Cardiac septum (tissue), 1 donor: ENCODE measurements around the gene SULT2A1. TPM values are rescaled to one million over a fixed set of nuclear protein-coding genes. Genes with fewer than 3 reads are reported as not detected.
"Not testable (repeated sequence)": the region's sequence is repeated elsewhere in the genome, so short reads cannot be mapped to it uniquely, and the experiment has no call there.

Experiments
- DNase-seq: peaks from one replicate; pipeline ENCODE4 v3.0.0-alpha.2; 2020; ENCODE audit warnings: low spot score
- intact Hi-C: fragments of 100-400 bp; cut with DNase I; formaldehyde crosslinking; loops from one replicate; pipeline ENCODE4 v1.14.0; 2022
- total RNA-seq: library from RNA; stranded (reverse); fragmentation: NEBNext Ultra II Directional; extraction: Animal tissue kit (Norgen Biotek cat#: 25700); gene quantifications from one replicate; pipeline ENCODE4 v1.2.1, GENCODE V29; 2021
- donor health status: DM: no; HTN: no; CAD: no.

SULT2A1 gene
- total RNA-seq, 1 donor from 2014 or later: not detected

DNA sequence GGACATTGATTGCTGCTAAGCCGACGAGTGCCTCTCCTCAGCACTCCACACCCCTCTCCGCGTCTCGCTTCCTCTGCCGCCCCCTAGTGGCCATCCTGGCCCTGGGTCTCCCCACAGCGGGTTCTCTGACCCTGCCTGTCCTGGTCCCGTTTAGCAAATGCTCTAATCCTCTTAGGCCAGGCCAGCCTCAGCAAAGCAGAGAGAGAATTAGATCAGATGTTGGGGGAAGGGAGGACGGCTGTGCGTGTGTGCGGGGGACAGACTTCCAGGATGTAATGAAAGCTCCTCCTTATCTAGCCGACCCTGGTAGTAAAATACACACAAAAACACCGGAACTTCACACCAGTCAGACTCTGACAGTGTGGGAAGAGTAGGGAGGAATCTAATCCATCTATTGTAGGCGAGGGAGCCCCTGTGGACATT, 22.6 kb downstream of the SULT2A1 start:
- intact Hi-C loops: loop anchor here (10.0 kb wide), 1 partner anchor 49 kb away; no protein-coding TSS in a partner anchor
- DNase-seq: peak; percentile 86

DNA sequence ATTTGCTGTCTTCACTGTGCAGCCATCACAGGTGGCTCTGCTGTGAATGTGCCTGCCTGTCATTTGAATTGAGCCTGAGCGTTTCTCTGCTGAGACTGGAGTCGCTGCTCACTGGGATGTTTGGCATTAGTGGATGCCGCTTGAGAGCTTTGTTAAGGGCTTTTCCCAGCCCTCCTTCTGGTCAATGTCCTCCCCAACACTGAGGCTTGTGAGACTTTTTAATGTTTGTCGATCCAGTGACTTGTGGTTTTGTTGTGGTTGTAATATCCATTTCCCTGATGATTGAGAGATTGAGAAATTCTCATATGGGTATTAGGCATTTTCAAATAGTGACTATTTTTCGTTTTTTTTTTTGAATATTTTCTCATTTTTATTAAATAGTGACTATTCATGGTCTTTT, 24.5 kb downstream of the SULT2A1 start:
- DNase-seq: peak; percentile 10
- intact Hi-C loops: loop anchor here (10.0 kb wide), 1 partner anchor 47 kb away; no protein-coding TSS in a partner anchor

DNA sequence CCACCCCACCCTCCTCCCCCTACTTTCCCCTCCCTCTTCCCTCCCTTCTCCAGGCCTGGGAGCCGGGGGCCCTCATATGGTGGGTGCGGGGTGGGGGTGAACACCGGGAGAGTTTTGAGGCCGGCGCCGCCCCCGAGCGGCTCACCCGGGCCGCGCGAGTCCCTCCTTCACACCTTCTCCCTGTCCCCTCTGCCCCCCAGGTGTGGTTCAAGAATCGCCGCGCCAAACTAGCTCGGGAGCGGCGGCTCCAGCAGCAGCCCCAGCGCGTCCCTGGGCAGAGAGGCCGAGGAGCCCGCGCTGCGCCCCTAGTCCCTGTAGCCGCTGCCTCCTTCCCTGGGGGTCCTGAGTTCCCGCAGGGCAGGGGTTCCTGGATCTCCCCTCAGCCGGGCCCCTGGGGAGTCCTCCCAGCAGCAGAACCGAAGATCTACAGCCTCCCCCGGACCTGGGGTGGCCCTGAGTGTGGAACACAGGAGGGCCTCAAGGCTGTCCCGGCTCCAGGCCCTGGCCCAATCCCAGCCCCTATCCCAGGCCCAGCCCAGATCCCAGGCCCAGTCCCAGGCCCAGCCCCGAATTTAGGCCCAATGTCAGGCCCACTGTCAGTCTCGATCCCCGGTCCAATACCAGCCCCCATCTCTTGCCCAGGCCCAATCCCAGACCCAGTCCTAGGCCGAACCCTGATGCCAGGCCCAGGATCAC, 25.4 kb downstream of the SULT2A1 start:
- DNase-seq: peak; percentile 31
- intact Hi-C loops: loop anchor here (10.0 kb wide), 1 partner anchor 46 kb away; no protein-coding TSS in a partner anchor

DNA sequence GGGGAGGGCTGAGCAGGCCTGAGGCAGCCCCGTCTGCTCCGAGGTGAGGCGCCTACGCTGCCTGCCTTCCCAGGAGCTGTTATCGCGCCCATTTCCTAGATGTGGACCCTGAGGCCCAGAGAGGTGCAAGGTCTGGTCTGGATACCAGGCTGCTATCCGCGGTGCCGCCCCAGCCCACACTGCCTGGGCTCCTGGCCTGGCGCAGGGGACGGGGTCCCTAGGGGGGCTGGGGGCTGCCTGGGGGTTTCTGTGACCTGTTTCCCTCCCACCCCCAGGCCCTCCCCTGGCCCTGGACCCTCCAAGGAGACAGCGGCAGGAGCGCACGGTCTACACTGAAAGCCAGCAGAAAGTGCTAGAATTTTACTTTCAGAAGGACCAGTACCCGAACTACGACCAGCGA, 26.3 kb downstream of the SULT2A1 start:
- intact Hi-C loops: loop anchor here (10.0 kb wide), 1 partner anchor 45 kb away; no protein-coding TSS in a partner anchor
- DNase-seq: not testable (repeated sequence)

DNA sequence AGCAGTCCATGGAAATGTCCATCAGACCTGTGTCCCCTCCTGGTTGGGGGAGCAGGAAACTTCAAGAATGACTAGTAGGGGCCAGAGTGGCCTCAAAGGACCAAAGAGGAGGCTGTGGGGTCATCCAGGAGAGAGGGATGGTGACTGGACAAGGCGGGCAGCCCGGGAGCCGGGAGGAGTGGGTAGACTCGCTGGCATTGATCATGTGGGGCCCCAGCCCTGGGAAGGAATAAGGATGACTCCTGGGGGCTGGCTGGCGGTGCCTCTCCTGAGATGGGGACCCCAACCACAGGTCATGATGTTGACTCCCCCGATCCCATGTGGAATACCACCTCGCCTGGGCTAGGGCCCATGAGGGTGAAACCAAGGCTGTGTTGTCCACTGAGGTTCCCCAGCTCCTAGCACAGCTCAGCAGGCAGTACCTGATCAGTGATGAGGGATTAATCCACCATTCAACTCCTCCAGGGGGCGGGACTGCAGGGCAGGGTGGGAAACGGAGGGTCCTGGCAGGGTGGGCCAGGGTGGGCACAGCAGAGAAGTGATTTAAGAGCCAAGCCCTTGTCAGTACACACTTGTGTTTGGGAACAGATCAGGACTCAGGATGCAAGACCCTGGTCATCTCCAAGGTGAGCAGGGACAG, 27.3 kb downstream of the SULT2A1 start, which contains the start of gene TPRX2:
Gene TPRX2, plus strand, starts transcription at position 590 of the 640 bp plus-strand sequence. Its CDS starts 12 bp downstream, at position 602.
- DNase-seq: peak; percentile 31

DNA sequence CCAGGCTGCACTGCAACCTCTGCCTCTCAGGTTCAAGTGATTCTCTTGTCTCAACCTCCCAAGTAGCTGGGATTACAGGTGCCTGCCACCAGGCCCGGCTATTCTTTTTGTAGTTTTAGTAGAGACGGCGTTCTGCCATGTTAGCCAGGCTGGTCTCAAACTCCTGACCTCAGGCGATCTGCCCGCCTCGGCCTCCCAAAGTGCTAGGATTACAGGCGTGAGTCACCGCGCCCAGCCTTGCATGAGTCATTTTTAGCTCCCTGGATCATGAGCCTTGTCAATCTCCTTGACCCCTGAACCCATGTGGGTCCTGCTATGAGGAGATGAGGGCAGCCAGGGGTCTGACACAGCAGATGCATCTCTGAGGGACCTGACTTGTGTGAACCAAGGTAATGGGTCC, 27.9 kb downstream of the SULT2A1 start:
- intact Hi-C loops: not testable (repeated sequence)
- peak; percentile 49 for DNase-seq

More for the DNA sequence above, 27.3 kb downstream of the SULT2A1 start, which contains the start of gene TPRX2:
- intact Hi-C loops: not testable (repeated sequence)

DNA sequence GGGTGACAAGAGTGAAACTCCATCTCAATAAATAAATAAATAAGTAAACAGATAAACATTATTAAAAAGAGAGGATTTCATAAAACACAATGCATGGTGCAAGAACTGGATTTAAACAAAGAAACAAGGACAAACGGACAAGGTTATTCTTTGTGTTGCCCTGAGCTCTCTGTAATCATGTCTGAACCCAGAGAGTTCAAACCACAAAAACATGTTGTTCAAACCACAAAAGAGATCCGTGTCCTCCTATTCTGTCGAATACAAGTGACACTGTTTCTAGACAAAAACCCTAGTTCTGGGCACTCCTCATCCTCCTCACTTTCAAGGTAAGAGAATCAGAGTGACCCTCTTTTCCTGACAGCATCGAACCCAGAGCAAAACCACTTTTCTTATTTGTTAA, 31.7 kb downstream of the SULT2A1 start:
- intact Hi-C loops: no loop called here
- DNase-seq: no peak

DNA sequence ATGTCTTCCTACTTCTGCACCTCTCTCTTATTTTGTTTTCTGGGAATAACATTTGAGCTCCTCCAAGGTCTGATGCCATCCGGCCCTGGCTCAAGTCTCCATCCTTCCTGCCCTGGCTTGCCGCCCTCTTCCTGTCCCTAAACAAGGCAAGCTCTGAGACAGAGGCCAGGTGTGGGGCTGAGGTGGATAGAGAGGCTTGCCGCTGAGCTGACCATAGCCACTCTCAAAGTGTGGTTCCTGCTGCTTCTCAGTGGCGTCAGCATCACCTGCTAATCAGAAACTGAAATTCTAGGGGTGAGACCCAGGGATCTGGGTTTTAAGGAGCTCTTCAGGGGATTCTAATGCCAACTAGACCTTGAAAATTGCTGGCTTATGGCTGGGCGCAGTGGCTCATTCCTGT, 33.1 kb downstream of the SULT2A1 start:
- intact Hi-C loops: no loop called here

DNA sequence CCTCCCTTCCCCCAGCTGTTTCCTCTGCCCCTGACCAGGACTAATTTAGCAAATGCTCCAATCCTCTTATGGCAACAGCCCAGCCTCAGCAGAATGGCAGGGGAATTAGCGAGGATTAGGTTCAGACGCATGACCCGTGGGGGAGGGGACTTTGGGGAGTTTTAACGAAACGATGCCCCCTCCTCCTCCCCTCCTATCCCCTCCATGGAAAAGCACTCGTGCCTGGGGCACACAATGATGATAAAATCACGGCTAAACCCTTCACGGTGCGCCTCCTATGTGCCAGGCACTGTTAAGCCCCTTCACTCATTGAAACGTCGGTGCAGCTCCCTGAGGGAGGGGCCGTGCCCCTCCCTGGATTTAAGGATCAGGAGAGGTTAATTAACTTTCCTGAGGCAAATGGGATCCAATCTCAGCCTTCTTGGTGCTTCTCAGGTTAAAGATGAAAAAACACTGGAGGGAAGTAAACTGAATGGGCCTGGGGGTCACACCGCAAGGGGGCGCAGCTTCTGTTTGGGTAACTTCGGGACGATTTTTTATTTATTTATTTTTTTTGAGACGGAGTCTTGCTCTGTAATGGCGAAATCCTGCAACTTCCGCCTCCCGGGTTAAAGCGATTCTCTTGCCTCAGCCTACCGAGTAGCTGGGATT, 37.2 kb downstream of the SULT2A1 start:
- intact Hi-C loops: no loop called here
- DNase-seq: peak; percentile 54

More for the DNA sequence above, 33.1 kb downstream of the SULT2A1 start:
- peak; percentile 41 for DNase-seq

DNA sequence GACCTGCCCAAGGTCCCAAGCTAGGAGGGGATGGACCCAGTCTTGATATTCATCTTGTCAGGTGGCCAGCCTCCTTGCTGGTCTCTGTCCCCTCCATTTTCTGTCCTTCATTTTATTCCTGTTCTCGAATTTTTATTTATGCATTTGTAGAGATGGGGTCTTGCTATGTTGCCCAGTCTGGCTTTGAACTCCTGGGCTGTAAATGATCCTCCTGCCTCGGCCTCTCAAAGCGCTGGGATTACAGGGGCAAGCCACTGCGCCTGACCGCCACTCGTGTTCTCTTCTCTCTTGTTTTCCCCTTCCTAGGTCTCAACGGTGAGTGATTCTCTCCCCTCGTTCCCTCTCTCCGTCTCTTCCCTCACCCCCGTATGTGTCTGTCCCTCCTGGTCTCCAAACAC, 37.7 kb downstream of the SULT2A1 start:
- DNase-seq: peak; percentile 12
- intact Hi-C loops: no loop called here

DNA sequence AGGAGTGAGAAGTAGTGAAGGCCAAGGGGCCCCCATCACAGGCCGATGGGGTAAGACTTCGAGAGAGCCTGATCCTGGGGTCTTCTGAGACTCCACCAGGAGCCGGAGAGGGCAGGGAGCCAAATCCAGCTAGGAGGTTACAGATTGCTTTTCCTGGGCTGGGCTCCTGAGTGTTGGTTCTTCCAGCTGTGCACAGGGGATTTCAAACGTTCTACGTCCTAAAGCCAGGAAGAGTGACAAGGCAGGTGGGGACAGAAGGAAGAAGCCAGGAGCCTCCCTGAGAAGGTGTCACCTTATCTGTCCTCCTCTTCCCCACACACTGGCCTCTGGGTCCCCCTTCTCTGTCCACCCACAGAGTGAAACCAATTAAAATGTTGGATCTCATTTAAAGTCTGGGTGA, 43.2 kb downstream of the SULT2A1 start:
- intact Hi-C loops: no loop called here
- DNase-seq: no peak

DNA sequence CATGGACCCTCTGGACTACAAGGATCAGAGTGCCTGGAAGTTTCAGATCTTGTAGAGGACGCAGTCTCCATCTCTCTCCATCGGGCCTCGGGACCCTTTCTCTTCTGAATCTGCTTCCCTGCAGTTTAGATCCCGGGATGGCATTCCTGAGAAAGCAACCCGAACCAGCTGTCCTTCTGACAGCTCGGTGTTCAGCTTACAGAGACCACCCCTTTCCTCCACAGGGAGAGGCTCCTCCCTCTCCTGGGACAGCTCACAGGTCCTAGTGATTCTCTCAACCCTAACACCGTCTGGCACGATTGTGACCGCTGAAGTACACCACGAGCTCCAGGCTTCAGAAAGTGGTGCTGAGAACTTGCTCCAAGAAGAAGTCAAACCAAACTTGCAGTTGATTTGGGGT, 46.2 kb downstream of the SULT2A1 start:
- intact Hi-C loops: no loop called here
- DNase-seq: no peak

DNA sequence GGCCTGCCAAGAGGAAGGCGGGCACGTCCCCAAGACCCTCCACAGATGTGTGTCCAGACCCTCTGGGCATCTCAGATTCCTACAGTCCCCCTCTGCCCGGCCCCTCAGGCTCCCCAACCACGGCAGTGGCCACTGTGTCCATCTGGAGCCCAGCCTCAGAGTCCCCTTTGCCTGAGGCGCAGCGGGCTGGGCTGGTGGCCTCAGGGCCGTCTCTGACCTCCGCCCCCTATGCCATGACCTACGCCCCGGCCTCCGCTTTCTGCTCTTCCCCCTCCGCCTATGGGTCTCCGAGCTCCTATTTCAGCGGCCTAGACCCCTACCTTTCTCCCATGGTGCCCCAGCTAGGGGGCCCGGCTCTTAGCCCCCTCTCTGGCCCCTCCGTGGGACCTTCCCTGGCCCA, 46.7 kb downstream of the SULT2A1 start:
- no peak for DNase-seq
- intact Hi-C loops: no loop called here

DNA sequence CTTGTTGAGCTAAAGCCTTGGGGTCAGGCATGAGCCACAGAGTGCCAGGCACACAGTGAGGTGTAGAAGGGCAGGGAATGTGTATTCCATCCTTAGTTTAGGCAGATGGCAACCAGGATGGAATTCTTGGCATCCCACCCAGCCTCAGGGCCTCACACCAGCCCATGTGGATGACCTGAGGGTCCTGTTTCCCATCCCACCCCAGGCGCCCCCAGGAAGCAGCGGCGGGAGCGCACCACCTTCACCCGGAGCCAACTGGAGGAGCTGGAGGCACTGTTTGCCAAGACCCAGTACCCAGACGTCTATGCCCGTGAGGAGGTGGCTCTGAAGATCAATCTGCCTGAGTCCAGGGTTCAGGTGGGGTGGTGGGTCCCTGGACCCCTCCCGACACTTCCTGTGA, 50.1 kb downstream of the SULT2A1 start:
- intact Hi-C loops: no loop called here
- no peak for DNase-seq

DNA sequence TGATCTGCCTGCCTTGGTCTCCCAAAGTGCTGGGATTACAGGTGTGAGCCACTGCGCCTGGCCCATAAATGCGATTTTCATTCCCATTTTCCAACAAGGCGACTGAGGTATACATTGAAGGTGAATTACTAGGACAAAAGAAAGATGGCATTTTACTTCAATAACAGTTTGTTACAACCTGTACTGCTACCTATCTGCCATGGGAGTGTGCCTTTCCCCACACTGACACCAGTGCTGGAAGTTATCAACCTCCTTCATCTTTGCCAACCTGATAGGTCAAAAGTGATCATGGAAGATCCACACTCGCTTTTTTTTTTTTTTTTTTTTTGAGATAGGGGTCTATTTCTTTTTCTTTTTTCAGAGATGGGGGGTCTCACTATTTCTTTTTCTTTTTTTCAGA, 53.4 kb downstream of the SULT2A1 start:
- DNase-seq: no peak
- intact Hi-C loops: no loop called here

DNA sequence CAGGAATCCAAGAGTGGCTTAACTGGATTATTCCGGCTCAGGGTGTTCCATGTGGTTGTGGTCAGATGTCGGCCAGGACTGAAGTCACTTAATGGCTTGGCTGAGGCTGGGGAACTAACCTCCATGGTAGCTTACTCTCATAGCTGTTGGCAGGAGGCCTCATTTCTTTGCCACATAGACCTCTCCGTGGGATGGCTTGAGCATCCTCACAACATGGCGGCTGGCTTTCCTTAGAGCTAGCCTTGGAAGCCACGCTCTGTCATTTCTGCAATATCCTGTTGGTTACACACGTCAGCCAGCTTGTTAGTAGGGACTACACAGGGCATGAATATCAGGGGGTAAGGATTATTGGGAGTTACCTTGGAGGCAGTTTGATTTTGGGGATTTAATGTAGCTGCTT, 59.3 kb downstream of the SULT2A1 start:
- intact Hi-C loops: no loop called here
- no peak for DNase-seq

DNA sequence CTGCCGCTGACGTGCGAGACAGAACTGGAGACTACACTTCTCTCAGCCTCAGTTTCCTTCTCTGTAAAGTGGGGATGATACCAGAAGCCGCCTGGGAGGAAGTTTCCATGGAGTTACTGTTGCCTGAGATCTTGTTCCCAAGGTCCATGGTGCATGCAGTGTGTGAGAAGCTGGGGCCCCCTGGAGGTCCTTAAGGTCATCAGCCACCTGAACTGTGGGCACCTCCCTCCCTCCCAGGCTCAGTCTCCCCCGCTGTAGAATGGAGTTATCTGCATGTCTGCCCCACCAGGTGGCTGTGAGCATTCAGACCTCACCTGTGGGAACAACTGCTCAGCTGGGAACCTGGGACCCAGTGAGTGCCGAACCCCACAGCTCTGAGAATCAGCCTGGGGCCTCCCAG, 61.7 kb downstream of the SULT2A1 start:
- DNase-seq: no peak
- intact Hi-C loops: no loop called here

DNA sequence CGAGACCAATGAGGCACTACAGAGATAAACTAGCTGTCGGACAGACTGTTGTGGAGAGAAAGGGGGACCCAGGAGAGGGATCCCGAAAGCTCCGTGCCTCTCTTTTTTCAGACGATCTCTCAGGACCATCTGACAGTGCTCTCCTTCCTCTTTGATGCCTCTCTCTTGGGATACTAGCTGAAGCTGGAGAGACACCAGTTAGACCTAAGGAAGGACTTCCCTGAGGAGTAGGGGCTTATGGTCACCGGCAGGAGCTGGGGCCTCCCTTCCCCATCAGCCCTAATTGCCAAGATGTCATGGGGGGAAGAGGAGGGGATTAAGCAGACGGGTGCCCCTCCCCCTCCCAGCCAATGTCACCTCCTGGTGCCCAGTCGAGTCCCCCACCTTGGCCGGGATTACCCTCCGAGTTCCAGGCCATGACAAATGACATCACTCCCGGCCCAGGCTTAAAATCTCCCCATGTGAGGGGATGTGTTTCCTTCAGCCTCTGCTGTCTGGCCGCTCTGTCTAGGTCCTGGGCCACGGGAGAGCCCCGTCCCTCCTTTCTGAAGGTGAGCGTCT, 64.6 kb downstream of the SULT2A1 start, which contains the start of gene CRX:
Gene CRX, plus strand, starts transcription at position 478 of the 561 bp plus-strand sequence. CDS start 12,507 bp downstream, outside the sequence.
- no peak for DNase-seq
- intact Hi-C loops: no loop called here
